ENCODE data around the gene NUDC. TPM values are rescaled to one million over a fixed set of nuclear protein-coding genes. Genes with fewer than 3 reads are reported as not detected.

NUDC gene
- total and polyA plus RNA-seq, 2 of the 13 experiments (the other 11 are each of a cell fraction or from before 2014, with no cell fraction given) = 34.7 to 104 TPM

DNA sequence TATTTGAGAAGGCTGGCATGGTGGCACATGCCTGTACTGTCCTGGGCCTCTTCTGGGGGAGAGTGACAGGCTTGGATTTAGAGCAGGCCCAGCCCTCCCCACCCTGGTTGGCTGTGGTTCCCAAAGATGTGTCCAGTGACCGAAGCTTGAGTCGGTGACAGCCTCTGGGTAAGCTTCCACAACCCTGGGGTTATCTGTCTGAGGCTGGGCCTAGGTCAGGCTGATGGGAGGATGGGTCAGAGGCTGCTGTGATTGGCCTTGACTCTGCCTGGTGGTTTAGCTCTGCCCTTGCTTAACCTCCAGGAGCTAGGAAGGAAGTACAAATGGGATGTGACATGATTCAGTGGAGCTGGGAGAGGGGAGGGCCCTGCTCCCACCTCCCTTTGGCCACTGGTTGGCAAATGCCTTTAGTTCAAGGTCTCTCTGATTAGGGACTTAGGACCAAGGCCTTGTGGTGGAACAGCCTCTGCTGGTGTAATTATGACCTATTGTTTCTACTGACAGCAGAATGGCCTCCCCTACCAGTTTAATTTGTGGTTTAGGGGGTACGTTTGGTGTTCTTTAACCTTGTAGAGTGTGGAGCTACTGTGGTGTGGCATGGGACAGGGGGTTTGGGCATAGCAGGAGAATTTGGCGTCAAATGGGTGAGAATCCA lies 16.6 kb downstream of the NUDC start (continued):
- TF ChIP-seq, protein P1, sequence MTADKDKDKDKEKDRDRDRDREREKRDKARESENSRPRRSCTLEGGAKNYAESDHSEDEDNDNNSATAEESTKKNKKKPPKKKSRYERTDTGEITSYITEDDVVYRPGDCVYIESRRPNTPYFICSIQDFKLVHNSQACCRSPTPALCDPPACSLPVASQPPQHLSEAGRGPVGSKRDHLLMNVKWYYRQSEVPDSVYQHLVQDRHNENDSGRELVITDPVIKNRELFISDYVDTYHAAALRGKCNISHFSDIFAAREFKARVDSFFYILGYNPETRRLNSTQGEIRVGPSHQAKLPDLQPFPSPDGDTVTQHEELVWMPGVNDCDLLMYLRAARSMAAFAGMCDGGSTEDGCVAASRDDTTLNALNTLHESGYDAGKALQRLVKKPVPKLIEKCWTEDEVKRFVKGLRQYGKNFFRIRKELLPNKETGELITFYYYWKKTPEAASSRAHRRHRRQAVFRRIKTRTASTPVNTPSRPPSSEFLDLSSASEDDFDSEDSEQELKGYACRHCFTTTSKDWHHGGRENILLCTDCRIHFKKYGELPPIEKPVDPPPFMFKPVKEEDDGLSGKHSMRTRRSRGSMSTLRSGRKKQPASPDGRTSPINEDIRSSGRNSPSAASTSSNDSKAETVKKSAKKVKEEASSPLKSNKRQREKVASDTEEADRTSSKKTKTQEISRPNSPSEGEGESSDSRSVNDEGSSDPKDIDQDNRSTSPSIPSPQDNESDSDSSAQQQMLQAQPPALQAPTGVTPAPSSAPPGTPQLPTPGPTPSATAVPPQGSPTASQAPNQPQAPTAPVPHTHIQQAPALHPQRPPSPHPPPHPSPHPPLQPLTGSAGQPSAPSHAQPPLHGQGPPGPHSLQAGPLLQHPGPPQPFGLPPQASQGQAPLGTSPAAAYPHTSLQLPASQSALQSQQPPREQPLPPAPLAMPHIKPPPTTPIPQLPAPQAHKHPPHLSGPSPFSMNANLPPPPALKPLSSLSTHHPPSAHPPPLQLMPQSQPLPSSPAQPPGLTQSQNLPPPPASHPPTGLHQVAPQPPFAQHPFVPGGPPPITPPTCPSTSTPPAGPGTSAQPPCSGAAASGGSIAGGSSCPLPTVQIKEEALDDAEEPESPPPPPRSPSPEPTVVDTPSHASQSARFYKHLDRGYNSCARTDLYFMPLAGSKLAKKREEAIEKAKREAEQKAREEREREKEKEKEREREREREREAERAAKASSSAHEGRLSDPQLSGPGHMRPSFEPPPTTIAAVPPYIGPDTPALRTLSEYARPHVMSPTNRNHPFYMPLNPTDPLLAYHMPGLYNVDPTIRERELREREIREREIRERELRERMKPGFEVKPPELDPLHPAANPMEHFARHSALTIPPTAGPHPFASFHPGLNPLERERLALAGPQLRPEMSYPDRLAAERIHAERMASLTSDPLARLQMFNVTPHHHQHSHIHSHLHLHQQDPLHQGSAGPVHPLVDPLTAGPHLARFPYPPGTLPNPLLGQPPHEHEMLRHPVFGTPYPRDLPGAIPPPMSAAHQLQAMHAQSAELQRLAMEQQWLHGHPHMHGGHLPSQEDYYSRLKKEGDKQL (CRISPR knock-in tag; IDR thresholded peaks at IDR 0.05; ENCODE audit: low read depth) = peak; percentile 59; the same call in 1 of the 2 replicates
- TF ChIP-seq, protein P2, sequence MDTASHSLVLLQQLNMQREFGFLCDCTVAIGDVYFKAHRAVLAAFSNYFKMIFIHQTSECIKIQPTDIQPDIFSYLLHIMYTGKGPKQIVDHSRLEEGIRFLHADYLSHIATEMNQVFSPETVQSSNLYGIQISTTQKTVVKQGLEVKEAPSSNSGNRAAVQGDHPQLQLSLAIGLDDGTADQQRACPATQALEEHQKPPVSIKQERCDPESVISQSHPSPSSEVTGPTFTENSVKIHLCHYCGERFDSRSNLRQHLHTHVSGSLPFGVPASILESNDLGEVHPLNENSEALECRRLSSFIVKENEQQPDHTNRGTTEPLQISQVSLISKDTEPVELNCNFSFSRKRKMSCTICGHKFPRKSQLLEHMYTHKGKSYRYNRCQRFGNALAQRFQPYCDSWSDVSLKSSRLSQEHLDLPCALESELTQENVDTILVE (CRISPR knock-in tag; IDR thresholded peaks at IDR 0.05) = peak; percentile 45; the same call in 1 of the 2 replicates
- TF ChIP-seq ZNF607 (CRISPR knock-in tag; IDR thresholded peaks at IDR 0.05; ENCODE audit: borderline replicate concordance) (peak; percentile 83), CHD2 (IDR thresholded peaks at IDR 0.05; ENCODE audit: low read depth, low read length) (peak; percentile 31; the same call in 1 of the 2 replicates), ZNF30 (CRISPR knock-in tag; IDR thresholded peaks at IDR 0.05) (no peak), FOXJ3 (CRISPR knock-in tag; IDR thresholded peaks at IDR 0.05; ENCODE audit: borderline replicate concordance) (peak; percentile 79; the same call in 1 of the 2 replicates), SOX6 (IDR thresholded peaks at IDR 0.05) (no peak), SOX6 (CRISPR knock-in tag; IDR thresholded peaks at IDR 0.05) (peak; percentile 98), DNMT3B (CRISPR knock-in tag; conservative IDR thresholded peaks at IDR 0.05) (no peak), ZNF350 (CRISPR knock-in tag; IDR thresholded peaks at IDR 0.05; ENCODE audit: borderline replicate concordance, low read depth) (peak; percentile 96)
- TF ChIP-seq, protein P3, sequence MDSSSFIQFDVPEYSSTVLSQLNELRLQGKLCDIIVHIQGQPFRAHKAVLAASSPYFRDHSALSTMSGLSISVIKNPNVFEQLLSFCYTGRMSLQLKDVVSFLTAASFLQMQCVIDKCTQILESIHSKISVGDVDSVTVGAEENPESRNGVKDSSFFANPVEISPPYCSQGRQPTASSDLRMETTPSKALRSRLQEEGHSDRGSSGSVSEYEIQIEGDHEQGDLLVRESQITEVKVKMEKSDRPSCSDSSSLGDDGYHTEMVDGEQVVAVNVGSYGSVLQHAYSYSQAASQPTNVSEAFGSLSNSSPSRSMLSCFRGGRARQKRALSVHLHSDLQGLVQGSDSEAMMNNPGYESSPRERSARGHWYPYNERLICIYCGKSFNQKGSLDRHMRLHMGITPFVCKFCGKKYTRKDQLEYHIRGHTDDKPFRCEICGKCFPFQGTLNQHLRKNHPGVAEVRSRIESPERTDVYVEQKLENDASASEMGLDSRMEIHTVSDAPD (CRISPR knock-in tag; IDR thresholded peaks at IDR 0.05) = peak; percentile 97
- TF ChIP-seq, protein P4, sequence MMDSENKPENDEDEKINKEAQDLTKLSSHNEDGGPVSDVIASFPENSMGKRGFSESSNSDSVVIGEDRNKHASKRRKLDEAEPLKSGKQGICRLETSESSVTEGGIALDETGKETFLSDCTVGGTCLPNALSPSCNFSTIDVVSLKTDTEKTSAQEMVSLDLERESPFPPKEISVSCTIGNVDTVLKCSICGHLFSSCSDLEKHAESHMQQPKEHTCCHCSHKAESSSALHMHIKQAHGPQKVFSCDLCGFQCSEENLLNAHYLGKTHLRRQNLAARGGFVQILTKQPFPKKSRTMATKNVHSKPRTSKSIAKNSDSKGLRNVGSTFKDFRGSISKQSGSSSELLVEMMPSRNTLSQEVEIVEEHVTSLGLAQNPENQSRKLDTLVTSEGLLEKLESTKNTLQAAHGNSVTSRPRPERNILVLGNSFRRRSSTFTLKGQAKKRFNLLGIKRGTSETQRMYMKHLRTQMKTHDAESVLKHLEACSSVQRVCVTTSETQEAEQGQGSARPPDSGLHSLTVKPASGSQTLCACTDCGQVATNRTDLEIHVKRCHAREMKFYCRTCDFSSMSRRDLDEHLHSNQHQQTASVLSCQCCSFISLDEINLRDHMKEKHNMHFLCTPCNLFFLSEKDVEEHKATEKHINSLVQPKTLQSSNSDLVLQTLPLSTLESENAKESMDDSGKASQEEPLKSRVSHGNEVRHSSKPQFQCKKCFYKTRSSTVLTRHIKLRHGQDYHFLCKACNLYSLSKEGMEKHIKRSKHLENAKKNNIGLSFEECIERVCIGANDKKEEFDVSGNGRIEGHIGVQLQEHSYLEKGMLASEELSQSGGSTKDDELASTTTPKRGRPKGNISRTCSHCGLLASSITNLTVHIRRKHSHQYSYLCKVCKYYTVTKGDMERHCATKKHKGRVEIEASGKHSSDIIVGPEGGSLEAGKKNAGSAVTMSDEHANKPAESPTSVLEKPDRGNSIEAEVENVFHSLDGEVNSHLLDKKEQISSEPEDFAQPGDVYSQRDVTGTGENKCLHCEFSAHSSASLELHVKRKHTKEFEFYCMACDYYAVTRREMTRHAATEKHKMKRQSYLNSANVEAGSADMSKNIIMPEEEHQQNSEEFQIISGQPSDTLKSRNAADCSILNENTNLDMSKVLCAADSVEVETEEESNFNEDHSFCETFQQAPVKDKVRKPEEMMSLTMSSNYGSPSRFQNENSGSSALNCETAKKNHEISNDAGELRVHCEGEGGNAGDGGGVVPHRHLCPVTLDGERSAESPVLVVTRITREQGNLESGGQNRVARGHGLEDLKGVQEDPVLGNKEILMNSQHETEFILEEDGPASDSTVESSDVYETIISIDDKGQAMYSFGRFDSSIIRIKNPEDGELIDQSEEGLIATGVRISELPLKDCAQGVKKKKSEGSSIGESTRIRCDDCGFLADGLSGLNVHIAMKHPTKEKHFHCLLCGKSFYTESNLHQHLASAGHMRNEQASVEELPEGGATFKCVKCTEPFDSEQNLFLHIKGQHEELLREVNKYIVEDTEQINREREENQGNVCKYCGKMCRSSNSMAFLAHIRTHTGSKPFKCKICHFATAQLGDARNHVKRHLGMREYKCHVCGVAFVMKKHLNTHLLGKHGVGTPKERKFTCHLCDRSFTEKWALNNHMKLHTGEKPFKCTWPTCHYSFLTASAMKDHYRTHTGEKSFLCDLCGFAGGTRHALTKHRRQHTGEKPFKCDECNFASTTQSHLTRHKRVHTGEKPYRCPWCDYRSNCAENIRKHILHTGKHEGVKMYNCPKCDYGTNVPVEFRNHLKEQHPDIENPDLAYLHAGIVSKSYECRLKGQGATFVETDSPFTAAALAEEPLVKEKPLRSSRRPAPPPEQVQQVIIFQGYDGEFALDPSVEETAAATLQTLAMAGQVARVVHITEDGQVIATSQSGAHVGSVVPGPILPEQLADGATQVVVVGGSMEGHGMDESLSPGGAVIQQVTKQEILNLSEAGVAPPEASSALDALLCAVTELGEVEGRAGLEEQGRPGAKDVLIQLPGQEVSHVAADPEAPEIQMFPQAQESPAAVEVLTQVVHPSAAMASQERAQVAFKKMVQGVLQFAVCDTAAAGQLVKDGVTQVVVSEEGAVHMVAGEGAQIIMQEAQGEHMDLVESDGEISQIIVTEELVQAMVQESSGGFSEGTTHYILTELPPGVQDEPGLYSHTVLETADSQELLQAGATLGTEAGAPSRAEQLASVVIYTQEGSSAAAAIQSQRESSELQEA (CRISPR knock-in tag; IDR thresholded peaks at IDR 0.05; ENCODE audit: not compliant biosample characterization) = peak; percentile 20

Data from HepG2 (cell line).